Measurements from ENCODE around the gene ATF3.

Gene ATF3

GRCh38 chr1:212608959-212609700 lies 569 bp downstream of the ATF3 start:
- DNase-seq (ENCODE audit: low spot score), result peak; percentile 60

GRCh38 chr1:212609701-212610574 lies 1.4 kb downstream of the ATF3 start:
- no peak for DNase-seq (ENCODE audit: low spot score)

GRCh38 chr1:212610575-212610967 lies 2.0 kb downstream of the ATF3 start:
- peak; percentile 28 for DNase-seq (ENCODE audit: low spot score)

GRCh38 chr1:212611000-212611948 lies 2.7 kb downstream of the ATF3 start:
- DNase-seq (ENCODE audit: low spot score), result no peak

DNA sequence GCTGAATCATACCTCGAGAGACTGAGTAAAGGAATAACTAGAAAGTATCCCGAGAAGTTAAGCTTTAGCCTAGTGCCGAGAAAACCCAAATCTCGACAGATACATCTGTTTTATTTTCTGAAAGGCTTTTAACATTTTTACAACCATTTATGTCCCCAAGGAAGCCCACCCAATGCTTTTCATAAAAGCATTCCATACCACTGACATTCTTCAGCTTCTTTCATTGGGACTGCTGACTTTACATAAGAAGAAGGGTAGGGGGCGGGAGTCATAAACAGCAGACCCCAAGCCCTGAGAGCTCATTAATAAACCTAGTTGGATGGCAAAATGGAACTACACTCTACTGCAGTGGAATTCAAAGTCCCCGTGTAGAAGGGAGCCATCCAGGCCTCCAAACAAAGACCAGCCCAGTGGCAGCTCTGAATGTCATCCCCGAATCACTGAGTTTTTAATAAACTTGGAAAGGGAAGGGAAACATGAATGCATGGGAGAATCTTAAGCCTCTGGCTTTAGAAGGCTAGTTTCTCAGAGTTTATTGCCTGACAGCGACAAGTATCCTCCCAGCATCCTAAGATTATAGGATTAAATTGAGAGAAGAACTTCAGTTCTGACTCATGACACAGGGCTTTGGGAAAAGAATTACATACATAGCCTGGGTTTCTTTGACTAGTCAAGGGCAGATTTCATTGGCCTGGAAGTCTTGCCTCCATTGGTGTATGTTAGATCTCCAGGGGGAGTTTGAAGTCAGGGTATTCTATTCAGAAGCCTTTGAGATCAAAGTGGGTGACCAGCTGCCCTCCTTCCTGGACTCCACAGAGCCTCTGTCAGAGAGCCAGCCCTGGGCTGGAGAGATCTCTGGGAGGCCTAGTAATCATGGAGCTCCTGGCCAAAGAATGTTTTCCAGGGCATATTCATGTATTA lies 3.7 kb downstream of the ATF3 start:
- DNase-seq (ENCODE audit: low spot score), result no peak

- DNase-seq (ENCODE audit: low spot score), result peak; percentile 6
Observed at GRCh38 chr1:212613440-212614335, 5.1 kb downstream of the ATF3 start.

DNA sequence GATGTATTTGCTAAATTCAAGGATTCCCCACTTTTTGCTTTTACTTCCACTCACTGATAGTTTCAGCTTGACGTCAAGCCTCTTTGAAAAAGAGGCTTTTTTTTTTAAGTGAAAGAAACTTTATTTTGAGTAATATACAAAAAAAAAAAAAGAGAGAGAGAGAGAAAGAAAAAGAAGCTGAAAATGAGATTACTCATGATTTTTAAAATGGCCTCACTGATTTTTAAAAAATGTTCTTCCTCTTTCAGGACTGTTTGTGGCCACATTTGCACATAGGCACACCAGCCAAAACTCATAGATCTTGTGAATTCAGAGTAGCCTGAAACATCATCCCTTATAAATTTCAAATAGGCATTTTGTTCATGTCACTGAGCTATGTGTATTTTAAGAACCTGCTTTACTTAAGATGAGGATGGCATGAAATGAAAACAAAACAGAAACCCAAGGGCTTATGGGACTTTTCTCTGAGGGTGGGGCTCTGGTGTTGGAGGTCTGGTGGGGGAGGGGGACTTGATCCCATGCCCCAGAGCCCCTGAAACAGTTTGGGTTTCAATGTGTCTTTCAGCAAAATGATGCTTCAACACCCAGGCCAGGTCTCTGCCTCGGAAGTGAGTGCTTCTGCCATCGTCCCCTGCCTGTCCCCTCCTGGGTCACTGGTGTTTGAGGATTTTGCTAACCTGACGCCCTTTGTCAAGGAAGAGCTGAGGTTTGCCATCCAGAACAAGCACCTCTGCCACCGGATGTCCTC lies 6.1 kb downstream of the ATF3 start:
- DNase-seq (ENCODE audit: low spot score), result no peak

DNA sequence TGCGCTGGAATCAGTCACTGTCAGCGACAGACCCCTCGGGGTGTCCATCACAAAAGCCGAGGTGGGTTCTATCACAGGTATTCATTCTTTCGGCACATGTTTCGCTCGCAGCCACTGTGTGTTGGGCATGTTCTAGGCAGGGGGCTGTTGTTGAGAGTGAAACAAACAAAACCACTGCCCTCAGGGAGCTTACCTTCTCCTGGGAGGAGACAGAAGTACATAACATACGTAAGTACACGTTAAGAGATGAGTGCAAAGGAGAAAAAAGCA lies 6.6 kb downstream of the ATF3 start:
- no peak for DNase-seq (ENCODE audit: low spot score)

GRCh38 chr1:212618466-212619210 lies 10.1 kb downstream of the ATF3 start:
- no peak for DNase-seq (ENCODE audit: low spot score)

- no peak for DNase-seq (ENCODE audit: low spot score)
Observed at GRCh38 chr1:212620293-212620692, 11.7 kb downstream of the ATF3 start.

GRCh38 chr1:212621043-212621948 lies 12.7 kb downstream of the ATF3 start:
- no peak for DNase-seq (ENCODE audit: low spot score)

DNA sequence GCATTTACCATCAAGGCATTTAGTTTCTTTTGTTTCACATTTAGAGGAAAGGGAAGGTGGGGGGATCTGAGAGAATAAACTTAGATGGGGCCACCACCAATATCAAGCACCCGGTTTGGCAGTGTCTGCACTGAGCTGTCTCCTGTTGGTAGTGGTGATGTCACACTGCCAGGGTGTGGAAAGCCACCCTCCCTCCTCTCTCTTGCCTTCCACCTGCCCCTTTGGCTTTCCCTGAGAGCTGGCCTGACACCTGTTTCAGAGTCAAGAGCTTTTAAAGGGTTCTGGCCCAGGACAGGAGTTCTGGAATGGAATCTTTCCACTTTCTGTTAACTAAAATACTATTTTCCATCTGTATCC lies 13.4 kb downstream of the ATF3 start:
- no peak for DNase-seq (ENCODE audit: low spot score)

DNA sequence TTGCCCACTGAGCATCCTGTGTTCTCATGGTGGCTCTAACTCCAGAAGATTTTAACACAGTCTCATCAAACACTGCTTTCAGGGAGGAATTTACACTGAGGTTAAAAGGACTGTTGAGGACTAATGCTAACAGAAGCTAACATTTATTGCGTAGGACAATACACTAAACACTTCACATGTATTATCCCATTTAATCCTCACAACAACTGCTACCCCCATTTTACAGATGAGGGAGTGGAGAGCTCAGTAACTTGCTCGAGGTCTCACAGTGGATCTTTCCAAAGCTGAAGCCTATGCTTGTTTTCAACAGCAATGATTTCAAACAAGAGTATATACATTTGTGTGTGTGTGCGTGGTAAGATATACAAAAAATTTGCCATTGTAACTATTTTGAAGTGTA lies 13.9 kb downstream of the ATF3 start:
- DNase-seq (ENCODE audit: low spot score), result no peak

- DNase-seq (ENCODE audit: low spot score), result no peak
Observed at GRCh38 chr1:212622906-212623305, 14.3 kb downstream of the ATF3 start.

- no peak for DNase-seq (ENCODE audit: low spot score)
Observed at GRCh38 chr1:212623603-212624002, 15.0 kb downstream of the ATF3 start.

DNA sequence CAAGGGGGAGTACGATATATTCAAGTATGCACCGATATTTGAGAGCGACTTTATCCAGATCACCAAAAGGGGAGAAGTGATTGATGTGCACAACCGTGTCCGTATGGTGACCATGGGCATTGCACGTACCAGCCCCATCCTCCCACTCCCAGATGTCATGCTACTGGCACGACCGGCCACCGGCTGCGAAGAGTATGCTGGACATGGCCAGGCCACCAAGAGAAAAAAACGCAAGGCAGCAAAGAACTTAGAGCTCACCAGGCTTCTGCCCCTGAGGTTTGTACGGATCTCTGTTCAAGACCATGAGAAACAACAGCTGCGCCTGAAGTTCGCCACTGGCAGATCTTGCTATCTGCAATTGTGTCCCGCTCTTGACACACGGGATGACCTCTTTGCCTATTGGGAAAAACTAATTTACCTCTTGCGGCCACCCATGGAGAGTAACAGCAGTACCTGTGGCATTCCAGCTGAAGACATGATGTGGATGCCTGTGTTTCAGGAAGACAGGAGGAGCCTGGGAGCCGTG lies 16.5 kb downstream of the ATF3 start:
- DNase-seq (ENCODE audit: low spot score), result no peak

- DNase-seq (ENCODE audit: low spot score), result no peak
Observed at GRCh38 chr1:212625781-212626450, 17.4 kb downstream of the ATF3 start.
